Stimulated activated CD4-positive, alpha-beta T cell treated with anti-CD3 and anti-CD28 coated beads, Interleukin-1b, Interleukin-23, amount 100 ng/mL, for 48 hours (primary cell): ENCODE measurements around the gene LAMTOR3.

Experiments
- DNase-seq: peaks from one replicate; pipeline ENCODE4 v3.0.0-alpha.2; 2020

LAMTOR3 gene, protein sequence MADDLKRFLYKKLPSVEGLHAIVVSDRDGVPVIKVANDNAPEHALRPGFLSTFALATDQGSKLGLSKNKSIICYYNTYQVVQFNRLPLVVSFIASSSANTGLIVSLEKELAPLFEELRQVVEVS

DNA sequence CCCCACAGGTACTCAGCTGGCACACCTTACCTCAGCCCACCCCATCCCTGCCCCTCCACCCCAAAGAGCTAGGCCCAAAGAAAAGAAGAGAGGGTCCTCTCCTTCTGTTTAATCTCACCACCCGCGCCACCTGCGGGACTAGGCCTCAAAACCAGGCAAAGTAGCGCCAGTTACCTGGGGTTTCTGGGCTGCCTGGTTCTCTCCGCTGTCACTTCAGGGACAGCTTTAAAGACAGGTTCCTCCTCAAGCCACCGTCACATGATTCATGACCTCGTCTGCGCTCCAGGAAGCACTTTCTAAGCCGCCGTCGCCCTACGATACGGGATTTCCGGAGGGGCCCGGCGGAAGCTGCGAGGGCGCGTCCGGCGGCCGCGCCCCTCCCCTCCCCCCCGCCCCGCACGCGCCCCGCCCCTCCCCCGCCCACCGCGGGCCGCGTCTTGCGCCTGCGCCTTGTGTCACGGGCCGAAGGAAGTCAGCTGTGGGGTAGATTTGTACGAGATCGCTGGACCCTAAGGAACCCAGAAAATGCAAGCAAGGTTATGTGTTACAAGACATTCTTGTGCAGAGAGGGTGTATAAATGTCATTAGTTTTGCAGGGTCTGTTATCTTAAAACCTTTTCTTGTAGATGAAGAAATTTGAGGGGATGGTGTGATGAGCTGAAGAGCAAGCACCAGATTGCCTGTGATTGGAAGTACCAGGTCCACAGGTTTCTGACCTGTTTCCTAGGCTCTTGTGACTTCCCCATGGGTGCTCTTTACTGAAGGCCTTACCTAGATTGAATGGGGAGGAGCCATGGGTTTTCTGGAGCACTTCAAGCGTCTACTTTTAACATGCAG, at the start of gene LAMTOR3:
LAMTOR3 (minus strand) TSS at position 267 of the 837 bp plus-strand sequence. CDS start 464 bp downstream, outside the sequence.
- DNase-seq: peak; percentile 91

DNA sequence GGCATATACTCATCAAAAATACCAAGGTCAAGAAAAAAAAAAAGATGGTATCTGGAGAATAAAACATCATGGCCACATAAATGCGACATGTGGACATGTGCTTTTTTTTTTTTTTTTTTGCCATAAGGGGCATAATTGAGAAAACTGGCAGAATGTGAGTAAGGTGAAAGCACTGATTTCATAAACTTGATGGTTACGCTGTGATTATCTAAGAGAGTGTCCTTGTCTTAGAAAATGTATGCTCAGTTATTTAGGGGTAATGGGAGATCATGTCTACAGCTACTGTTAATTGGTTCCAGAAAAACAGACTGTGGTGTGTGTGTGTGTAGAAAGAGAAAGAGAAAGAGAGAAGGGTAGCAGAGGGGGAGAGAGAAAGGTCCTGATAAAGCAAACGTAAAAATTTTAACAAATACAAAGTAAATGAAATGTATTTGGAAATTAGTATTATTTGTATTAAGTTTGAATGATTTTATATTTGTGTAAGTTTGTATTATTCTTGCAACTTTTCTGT, 44.1 kb upstream of the LAMTOR3 start:
- no peak for DNase-seq

DNA sequence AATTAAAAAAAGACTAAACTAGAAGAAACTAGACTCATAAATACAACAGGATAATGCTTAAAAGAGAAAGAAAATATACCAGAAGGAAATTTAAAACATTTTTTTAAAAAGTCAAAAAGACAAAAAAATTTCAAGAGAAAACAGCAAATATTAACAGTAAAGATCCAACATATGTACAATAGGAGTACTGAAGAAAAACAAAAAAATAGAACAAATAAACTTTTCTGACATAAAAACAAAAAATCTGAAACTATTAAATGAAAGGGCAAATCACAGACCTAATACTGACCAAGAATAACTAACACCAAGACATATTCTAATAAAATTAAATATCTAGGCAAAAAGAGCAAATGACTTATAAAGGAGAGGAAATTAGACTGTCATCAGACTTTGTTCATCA, 40.7 kb upstream of the LAMTOR3 start:
- DNase-seq: no peak

DNA sequence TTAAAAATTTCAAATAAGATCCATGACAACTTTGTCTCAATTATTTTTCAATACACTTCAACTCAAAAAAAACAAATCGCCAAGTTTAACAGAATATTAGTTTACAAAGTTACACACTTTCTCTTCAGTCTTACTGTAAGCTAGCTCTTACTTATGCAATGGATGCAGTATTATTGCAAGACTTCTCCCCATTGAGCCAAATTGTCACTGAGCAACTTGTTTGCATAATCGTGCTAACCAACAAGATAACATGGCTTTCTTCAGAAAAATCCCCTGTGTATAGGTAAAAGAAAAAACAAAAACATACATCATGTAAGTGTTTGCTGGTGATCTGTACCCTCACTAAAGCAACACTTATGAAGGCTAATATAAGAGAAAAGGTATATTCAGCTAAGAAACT, 33.3 kb upstream of the LAMTOR3 start:
- DNase-seq: no peak

DNA sequence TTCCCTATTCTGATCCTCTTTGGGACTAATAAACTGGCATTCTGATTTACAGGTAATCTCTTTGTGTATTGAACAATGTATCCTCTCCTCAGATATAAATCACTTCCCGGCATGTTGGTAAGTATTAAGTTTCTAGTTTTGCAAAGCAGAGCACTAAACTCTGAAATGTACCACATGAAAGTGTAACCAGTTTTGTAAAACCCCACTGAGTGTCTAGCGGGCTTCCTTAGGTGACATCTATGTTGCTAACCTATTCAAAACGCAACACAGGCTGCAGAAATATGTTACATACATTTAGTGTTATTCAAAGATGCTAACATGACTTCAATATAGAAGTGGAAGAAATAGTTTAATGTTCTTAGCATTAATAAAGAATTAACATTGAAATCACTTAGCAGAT, 26.9 kb upstream of the LAMTOR3 start:
- DNase-seq: no peak

DNA sequence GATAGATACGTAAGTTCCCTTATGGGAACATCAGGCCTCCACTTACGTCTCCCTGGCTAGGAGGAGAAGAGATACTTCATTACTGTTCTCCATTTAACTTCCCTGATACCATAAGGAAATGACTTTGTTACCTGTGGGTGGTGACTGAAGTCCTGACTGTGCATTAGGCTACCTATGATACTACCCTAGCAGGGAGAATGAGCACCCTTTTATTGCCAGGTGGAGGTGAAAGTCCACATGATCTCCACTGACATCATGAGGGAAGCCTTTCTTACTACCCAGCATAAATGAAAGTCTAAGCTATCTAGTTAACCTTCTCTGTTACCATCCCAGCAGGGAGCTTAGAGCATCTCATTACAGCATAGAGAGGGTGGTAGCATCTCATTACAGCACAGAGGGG, 24.4 kb upstream of the LAMTOR3 start:
- DNase-seq: no peak

DNA sequence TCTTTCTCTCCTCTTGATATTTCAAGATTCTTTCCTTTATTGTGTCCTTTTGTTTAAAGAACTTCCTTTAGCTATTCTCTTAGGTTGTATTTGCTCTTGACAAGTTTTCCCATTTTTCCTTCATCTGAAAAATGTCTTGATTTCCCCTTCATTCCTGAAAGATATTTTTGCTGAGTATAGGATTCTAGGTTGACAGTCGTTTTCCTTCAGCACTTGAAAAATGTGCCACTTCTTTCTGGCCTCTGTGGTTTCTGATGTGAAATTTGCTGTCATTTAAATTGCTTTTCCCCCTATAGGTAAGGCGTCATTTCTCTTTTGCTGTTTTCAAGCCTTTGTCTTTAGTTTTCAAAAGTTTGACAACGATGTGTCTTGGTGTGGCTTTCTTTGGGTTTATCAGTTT, 23.3 kb upstream of the LAMTOR3 start:
- DNase-seq: no peak

DNA sequence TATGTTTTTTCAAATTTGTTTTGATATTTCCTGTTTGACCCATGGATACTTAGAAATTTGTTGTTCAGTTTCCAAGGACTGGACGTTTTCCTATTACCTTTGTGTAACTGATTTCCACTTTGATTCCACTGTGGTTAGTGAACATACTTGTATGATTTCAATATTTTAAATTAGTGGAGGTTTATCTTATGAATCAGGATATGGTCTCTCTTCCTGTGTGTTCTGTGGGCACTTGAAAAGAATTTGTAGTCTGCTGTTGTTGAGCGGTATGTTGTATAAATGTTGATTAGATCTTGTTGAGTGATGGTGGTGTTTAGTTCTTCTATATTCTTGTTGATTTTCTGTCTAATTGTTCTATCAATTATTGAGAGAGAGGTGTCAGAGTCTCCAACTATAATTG, 21.2 kb upstream of the LAMTOR3 start:
- no peak for DNase-seq

DNA sequence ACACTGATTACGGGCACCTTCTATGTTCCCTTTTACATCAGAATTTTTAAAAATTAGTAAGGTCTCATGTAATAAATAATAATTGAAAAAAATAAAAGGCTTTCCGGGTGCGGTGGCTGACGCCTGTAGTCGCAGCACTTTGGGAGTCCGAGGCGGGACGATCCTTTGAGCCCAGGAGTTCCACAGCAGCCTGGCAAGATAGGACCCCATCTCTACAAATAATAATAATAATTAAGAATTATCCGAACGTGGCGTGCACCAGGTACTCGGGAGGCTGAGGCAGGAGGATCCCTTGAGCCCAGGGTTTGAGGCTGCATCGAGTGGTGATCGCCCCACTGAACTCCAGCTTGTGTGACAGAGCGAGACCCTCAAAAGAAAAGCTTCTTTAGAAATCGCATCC, 771 bp upstream of the LAMTOR3 start:
- DNase-seq: no peak

DNA sequence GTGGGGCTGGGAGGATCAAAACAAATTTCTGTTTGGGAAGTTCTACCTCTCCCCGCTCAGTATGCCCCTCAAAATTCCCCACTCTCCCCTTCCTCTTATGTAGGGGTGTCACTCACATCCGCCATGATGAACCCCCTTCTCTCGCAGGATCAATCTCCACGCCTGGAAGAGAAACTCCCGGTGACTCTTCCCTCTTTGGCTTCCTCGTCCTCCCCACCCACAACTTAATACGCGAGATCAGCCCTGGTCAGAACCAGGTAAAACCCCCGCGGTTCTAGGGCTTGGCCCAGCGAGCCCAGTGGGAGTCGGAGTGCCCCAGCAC, 427 bp downstream of the LAMTOR3 start:
- no peak for DNase-seq

DNA sequence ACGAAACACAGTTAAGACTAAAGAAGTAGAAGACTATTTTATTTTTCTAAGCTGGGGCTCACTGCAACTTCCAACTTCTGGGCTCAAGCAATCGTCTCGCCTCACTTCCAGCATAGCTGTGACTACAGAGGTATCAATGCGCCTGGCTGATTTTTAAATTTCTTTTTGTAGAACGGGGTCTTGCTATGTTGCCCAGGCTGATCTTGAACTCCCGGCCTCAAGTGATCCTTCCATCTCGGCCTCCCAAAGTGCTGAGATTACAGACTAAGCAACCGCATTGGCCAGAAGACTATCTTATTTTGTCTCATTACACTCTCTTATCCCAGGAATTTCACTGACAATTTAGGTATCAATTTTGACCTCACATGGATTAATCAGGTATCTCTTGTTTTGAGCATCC, 1.2 kb downstream of the LAMTOR3 start:
- no peak for DNase-seq

DNA sequence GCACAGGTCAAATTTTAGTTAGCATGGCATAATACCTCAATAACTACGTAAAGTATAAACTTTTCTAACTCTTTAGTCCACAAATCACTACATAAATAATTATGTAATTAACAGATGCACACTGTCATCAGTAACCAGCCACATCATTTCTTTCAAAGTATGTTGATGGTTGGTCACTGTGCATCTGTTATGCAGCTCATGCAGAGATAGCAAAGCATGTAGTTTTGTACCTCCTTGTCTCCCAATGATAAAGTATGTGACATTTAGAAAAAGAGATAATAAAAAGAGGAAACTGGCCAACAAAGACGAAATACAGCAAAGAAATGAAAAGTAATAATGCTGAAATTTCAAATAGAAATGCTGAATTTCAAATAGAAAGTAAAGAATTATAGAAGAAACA, 2.9 kb downstream of the LAMTOR3 start:
- DNase-seq: no peak

DNA sequence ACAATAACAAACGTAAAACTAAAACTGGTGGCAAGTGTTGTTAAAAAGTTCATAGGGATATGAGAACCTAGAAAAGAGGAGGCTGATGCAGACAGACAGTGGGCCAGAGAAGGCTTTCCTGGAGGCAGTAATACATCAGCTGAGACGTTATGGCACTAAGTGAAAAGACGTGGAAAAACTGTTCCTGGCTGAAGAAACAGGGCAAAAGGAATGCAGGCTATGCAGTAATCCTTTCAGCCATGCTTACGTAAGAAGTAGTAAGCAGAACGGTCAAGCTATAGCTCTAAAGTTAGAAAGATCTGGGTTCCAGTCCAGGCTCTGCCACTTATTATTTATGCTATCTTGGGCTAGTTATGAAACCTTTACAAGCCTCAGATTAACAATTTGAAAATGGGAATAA, 6.4 kb downstream of the LAMTOR3 start:
- DNase-seq: no peak

DNA sequence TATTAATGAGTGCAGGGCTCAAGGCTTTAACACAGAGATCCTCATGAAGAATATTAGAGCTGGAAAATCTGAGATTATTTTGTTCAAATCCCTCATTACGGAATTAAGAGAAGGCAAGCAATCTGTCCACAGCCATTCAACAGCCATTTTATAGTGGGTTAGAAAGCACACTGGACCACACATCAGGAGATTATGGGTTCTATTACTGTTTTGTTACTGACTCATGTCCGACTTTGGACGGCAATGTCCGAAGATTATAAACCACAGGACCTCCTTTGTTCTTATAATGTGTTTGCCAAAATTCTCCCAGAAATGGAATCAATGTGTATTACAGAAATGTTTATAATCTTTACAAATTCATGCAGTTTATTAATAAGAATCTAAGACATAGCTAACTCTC, 8.1 kb downstream of the LAMTOR3 start:
- DNase-seq: no peak

DNA sequence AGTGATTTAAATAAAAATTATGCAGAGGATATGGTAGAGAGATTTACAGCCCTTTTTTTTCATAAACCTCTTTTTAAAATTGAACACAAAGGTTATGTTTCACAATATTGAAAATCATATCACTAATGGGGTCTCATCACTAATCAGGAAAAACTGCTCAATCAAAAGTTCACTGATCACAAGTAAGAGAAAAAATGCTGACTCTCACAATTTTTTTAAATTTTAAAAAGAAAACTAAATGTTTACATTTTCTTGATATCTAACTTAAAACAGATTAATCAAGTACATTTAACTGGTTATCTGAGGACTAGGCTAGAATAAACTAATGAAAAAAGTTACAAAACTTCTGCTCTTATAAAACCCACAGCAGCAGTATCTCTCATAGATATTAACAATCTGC, 8.5 kb downstream of the LAMTOR3 start:
- DNase-seq: no peak

DNA sequence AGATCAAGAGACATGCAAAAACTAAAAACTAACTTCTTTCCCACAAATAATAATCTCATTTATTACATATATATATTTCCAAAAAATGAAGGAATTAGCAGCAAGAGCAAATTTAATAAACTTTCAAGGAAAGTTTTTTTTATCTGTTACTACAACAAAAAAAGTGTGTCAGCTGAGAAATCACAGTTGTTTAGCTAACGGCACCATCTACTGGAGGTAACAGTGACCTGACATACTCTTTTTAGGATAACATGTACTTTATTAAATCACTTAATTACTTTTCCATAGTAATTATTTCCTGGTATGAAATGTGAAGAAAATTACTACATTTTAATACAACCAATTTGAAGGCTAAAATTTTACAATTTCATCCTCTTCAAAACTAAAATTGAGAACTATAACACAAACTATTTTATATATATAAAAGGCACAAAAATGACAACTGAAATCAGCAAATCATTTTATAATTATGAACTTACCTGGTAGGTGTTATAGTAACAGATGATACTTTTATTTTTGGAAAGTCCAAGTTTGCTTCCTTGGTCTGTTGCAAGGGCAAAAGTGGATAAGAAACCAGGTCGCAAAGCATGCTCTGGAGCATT, 9.1 kb downstream of the LAMTOR3 start:
- DNase-seq: peak; percentile 12

DNA sequence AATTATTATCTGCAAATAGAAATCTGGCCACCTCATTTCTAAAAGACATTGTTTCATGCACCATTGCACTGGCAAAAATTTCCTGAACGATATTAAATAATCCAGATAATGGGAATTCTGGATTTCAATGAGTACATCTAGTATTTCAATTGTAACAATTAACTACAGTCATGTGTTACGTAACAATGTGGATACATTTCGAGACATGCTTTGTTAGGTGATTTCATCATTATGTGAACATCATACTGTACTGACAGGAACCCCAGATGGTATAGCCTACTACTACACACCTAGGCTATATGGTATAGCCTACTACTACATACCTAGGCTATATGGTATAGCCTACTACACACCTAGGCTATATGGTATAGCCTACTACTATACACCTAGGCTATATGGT, 14.8 kb downstream of the LAMTOR3 start:
- DNase-seq: no peak

DNA sequence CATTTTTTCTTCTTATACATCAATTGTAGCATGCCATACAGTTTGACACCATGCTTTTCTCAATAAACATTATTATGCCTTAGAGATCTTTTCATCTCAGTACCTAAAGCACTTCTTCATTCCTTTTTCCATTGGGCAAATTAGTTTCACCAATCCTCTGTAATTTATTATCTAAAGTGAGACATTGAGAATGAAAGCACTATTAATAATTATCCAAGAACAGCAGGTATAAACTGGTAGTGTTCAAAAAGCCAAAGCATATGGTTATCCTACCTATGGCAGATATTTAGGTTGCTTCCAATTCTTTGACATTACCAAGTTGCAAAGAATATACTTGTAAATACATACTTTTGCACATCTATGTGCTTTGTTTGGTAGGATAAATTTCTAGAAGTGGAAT, 15.6 kb downstream of the LAMTOR3 start:
- no peak for DNase-seq

DNA sequence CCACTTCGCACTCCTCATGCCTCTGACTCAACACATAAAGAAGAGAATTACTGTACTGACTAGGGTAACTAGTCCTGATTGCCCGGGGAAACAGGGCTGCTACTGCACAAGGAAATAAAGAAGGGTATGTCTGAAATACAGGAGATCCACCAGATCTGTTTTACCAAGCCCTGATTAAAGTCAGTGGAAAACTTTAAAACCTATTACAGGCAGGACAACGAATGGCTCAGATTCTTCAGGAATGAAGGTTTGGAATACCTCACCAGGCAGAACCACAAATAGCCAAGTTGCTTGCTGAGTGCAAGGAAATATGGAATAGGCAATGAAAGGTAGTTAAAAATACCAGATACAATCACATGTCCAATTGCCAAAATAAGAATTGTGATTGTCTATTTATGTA, 17.3 kb downstream of the LAMTOR3 start:
- DNase-seq: no peak

DNA sequence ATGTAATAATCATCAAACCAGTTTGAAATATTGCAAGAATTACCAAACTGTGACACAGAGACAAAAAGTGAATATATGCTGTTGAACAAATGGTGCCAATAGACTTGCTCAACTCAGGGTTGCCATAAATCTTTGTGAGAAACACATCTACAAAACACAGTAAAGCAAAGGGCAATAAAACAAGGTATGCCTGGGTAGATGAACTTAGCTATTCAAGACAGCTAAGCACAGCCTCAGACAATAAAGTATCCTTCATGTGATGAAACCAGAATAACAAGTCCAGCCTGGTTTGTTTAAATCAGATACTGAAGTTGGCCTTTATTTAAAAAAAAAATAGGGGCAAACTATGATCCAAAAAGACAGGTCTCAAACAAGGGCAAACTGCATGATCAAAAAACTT, 19.2 kb downstream of the LAMTOR3 start:
- no peak for DNase-seq

DNA sequence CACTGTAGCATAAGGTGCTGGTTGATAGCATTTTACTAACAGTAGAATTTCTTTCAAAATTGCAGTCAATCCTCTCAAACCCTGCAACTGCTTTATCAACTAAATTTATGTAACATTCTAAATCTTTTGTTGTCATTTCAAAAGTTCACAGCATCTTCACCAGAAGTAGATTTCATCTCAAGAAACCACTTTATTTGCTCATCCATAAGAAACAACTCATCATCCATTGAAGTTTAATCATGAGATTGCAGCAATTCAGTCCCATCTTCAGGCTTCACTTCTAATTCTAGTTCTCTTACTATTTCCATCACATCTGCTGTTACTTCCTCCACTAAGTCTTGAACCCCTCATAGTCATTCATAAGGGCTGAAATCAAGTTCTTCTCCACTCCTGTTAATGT, 21.7 kb downstream of the LAMTOR3 start:
- DNase-seq: no peak

DNA sequence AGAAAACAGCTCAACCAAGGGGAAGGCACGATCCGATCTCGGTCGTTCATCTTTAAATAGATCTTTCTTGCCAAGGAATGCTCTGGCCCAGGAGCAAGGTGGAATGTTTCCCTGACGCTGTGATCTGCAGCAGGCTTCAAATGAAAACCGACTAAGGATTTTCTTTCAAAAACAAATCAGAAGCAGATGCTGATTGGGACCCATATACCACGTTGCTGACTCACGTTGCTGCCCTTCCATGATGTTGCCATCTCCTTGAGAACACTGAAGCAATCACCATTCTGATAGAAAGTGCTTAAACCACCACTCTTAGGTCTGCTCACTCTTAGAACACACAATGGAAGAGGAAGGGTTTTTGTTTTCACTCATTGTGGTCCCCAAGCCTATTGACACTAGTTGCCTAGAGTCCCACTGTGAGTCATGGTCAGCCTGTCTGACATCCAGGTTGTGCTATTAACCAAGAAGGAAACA, 26.1 kb downstream of the LAMTOR3 start:
- peak; percentile 45 for DNase-seq

DNA sequence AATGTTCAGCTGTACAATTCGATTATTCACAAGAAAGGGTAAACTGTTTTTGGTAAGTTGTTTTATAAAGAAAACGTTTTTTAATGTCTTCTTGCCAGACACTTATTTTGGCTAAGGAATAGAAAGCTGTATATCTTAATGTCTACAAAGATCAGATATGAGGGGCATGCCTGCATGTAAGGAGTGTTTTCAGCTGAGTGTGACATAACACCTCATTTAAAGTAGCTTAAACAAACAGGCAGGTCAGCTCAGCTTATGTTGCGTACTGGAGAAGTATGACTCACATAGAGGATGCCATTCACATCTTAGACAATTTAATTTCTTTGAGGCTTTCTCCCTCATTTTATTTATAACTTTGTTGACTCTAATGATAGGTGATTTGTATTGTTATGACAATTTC, 30.4 kb downstream of the LAMTOR3 start:
- no peak for DNase-seq
